ENCODE data around the gene TMEM120A. TPM values are rescaled to one million over a fixed set of nuclear protein-coding genes. Genes with fewer than 3 reads are reported as not detected.

TMEM120A gene
- polyA plus RNA-seq, 1 donor (not counting 4 experiments of a cell fraction or from before 2014, with no cell fraction given), result 47.0 TPM

- no peaks in the 10 kb centered on the region for H3K4me1 ChIP-seq (ENCODE audit: control insufficient read depth, extremely low read depth, insufficient read depth, low read length)
- no peak overlapping the region for H3K4me3 ChIP-seq (ENCODE audit: control insufficient read depth in 2 of 3, extremely low read depth in 1 of 3, insufficient read depth in 2 of 3, low read depth in 1 of 3, low read length in 3 of 3)
- H3K27me3 ChIP-seq (ENCODE audit: control insufficient read depth, extremely low read depth, insufficient read depth, low read length), result no peaks in the 10 kb centered on the region
- H3K4me2 ChIP-seq (ENCODE audit: control insufficient read depth, extremely low read depth, insufficient read depth, low read depth, low read length), result no peak overlapping the region
- TF ChIP-seq EZH2 (IDR thresholded peaks at IDR 0.05; ENCODE audit: low read length), result no peak
- no peak for TF ChIP-seq CTCF (optimal IDR thresholded peaks at IDR 0.05 in 1 of 3, IDR thresholded peaks at IDR 0.05 in 1 of 3, conservative IDR thresholded peaks at IDR 0.05 in 1 of 3; ENCODE audit: extremely low read depth in 1 of 3, insufficient read depth in 2 of 3, low read length in 3 of 3)
- H3K27ac ChIP-seq (ENCODE audit: control insufficient read depth, insufficient read depth, low read length), result no peak overlapping the region
- FAIRE-seq, result no peak
- no peaks in the 10 kb centered on the region for H3K9me3 ChIP-seq (ENCODE audit: control insufficient read depth, low read depth, low read length)
- dilution Hi-C loops (cut with MboI; ENCODE audit: extremely low pct_ligation_motif_present, low sequenced_read_pairs), result no loop called here
- H2AFZ ChIP-seq (ENCODE audit: control insufficient read depth, low read length), result no peak overlapping the region
- peaks cover 3 to 14% of the 10 kb centered on the region in 2 experiments for H3K36me3 ChIP-seq (ENCODE audit: control insufficient read depth in 2 of 2, extremely low read depth in 1 of 2, insufficient read depth in 2 of 2, low read length in 2 of 2)
- no peaks in the 10 kb centered on the region for H3K9me1 ChIP-seq (ENCODE audit: control insufficient read depth, extremely low read depth, insufficient read depth, low read length)
- H3K79me2 ChIP-seq (ENCODE audit: control insufficient read depth, insufficient read depth, low read length), result no peaks in the 10 kb centered on the region
- no peak for DNase-seq (ENCODE audit: low read depth, low spot score)
- no peak overlapping the region for H3K9ac ChIP-seq (ENCODE audit: control insufficient read depth, extremely low read depth, insufficient read depth, low read length)
- no peaks in the 10 kb centered on the region for H4K20me1 ChIP-seq (ENCODE audit: control insufficient read depth, extremely low read depth, insufficient read depth, low read length)
Observed at GRCh38 chr7:75966190-75966961, 28.0 kb downstream of the TMEM120A start.

- H3K36me3 ChIP-seq (ENCODE audit: control insufficient read depth in 2 of 2, extremely low read depth in 1 of 2, insufficient read depth in 2 of 2, low read length in 2 of 2), result peaks cover 3 to 14% of the 10 kb centered on the region in 2 experiments
- DNase-seq (ENCODE audit: low read depth, low spot score) (no peak), FAIRE-seq (no peak)
- H3K27me3 ChIP-seq (ENCODE audit: control insufficient read depth, extremely low read depth, insufficient read depth, low read length), result no peaks in the 10 kb centered on the region
- H3K79me2 ChIP-seq (ENCODE audit: control insufficient read depth, insufficient read depth, low read length), result no peaks in the 10 kb centered on the region
- H3K4me3 ChIP-seq (ENCODE audit: control insufficient read depth in 2 of 3, extremely low read depth in 1 of 3, insufficient read depth in 2 of 3, low read depth in 1 of 3, low read length in 3 of 3), result no peak overlapping the region
- no peaks in the 10 kb centered on the region for H4K20me1 ChIP-seq (ENCODE audit: control insufficient read depth, extremely low read depth, insufficient read depth, low read length)
- no peak overlapping the region for H3K27ac ChIP-seq (ENCODE audit: control insufficient read depth, insufficient read depth, low read length)
- H3K9ac ChIP-seq (ENCODE audit: control insufficient read depth, extremely low read depth, insufficient read depth, low read length), result no peak overlapping the region
- no peaks in the 10 kb centered on the region for H3K4me1 ChIP-seq (ENCODE audit: control insufficient read depth, extremely low read depth, insufficient read depth, low read length)
- H3K9me3 ChIP-seq (ENCODE audit: control insufficient read depth, low read depth, low read length), result no peaks in the 10 kb centered on the region
- TF ChIP-seq EZH2 (IDR thresholded peaks at IDR 0.05; ENCODE audit: low read length), result no peak
- dilution Hi-C loops (cut with MboI; ENCODE audit: extremely low pct_ligation_motif_present, low sequenced_read_pairs), result no loop called here
- no peaks in the 10 kb centered on the region for H3K9me1 ChIP-seq (ENCODE audit: control insufficient read depth, extremely low read depth, insufficient read depth, low read length)
- no peak overlapping the region for H2AFZ ChIP-seq (ENCODE audit: control insufficient read depth, low read length)
- no peak overlapping the region for H3K4me2 ChIP-seq (ENCODE audit: control insufficient read depth, extremely low read depth, insufficient read depth, low read depth, low read length)
Observed at GRCh38 chr7:75965617-75966016, 28.8 kb downstream of the TMEM120A start.

All from keratinocyte (primary cell).